HepG2 (cell line): ENCODE results near the gene ANKHD1. TPM values are rescaled to one million over a fixed set of nuclear protein-coding genes. Genes with fewer than 3 reads are reported as not detected.

Source experiments
- ARNTL ChIP-seq: sonication (generic); formaldehyde crosslinking; IDR thresholded peaks from 2 replicates; pipeline ENCODE4 v1.4.0; 2020; ENCODE audit warnings: mild to moderate bottlenecking, missing genetic modification reagents
- ASH2L ChIP-seq: fragments of 300-600, 200-600 bp; sonication (generic); IDR thresholded peaks from 2 replicates; pipeline ENCODE4 v1.7.0; 2017; ENCODE audit warnings: low read depth, mild to moderate bottlenecking, moderate library complexity, mixed read lengths, low read length; ENCODE audit not compliant: insufficient read length
- ATAD3A ChIP-seq: sonication (generic); formaldehyde crosslinking; IDR thresholded peaks from 2 replicates; pipeline ENCODE4 v1.4.0; 2020; ENCODE audit warnings: missing genetic modification reagents
- ATF1 ChIP-seq: IDR thresholded peaks from 2 replicates; pipeline ENCODE4 v1.6.1; 2016; ENCODE audit warnings: mild to moderate bottlenecking, control low read depth
- CBFB ChIP-seq: sonication (generic); formaldehyde crosslinking; IDR thresholded peaks from 2 replicates; pipeline ENCODE4 v1.4.0; 2020; ENCODE audit warnings: missing genetic modification reagents
- DMAP1 ChIP-seq: IDR thresholded peaks from 2 replicates; pipeline ENCODE4 v1.6.1; 2016
- DNMT3B ChIP-seq: conservative IDR thresholded peaks from 2 replicates; pipeline ENCODE4 v1.6.1; 2016; ENCODE audit warnings: missing biosample characterization, control low read depth
- DR1 ChIP-seq: sonication (generic); formaldehyde crosslinking; IDR thresholded peaks from 2 replicates; pipeline ENCODE4 v1.8.0; 2021; ENCODE audit warnings: mild to moderate bottlenecking, missing genetic modification reagents, inconsistent platforms
- EEA1 ChIP-seq: sonication (generic); formaldehyde crosslinking; IDR thresholded peaks from 2 replicates; pipeline ENCODE4 v1.5.1; 2020; ENCODE audit warnings: mild to moderate bottlenecking, missing genetic modification reagents, borderline replicate concordance
- ELF3 ChIP-seq: IDR thresholded peaks from 2 replicates; pipeline ENCODE4 v1.6.1; 2016; ENCODE audit warnings: missing genetic modification reagents, missing compliant biosample characterization
- MEIS2 ChIP-seq: sonication (generic); formaldehyde crosslinking; IDR thresholded peaks from 2 replicates; pipeline ENCODE4 v1.9.0; 2021; ENCODE audit warnings: mild to moderate bottlenecking, missing genetic modification reagents
- MTF1 ChIP-seq: sonication (generic); formaldehyde crosslinking; IDR thresholded peaks from 2 replicates; pipeline ENCODE4 v1.5.0; 2020; ENCODE audit warnings: missing genetic modification reagents
- NR2F1 ChIP-seq, 2 experiments: fragments of 450-650 bp in 1 of 2; formaldehyde crosslinking in 1 of 2; IDR thresholded peaks; 2 replicates each; pipeline versions ENCODE4 v1.5.0 to v1.6.1; 2016 to 2020; ENCODE audit warnings: mild to moderate bottlenecking in 1 of 2, missing compliant biosample characterization in 1 of 2, missing genetic modification reagents in 1 of 2, moderate library complexity in 1 of 2
- PITX1 ChIP-seq: sonication (generic); formaldehyde crosslinking; IDR thresholded peaks from 2 replicates; pipeline ENCODE4 v1.5.1; 2020; ENCODE audit warnings: mild to moderate bottlenecking, missing genetic modification reagents
- REL ChIP-seq: sonication (generic); formaldehyde crosslinking; conservative IDR thresholded peaks from 2 replicates; pipeline ENCODE4 v1.8.0; 2022; ENCODE audit warnings: mild to moderate bottlenecking, missing genetic modification reagents, moderate library complexity
- SIN3B ChIP-seq: fragments of 150-350 bp; IDR thresholded peaks from 2 replicates; pipeline ENCODE4 v1.6.1; 2014; ENCODE audit warnings: low read length
- THYN1 ChIP-seq: sonication (generic); formaldehyde crosslinking; IDR thresholded peaks from 2 replicates; pipeline ENCODE4 v1.8.1; 2023; ENCODE audit warnings: low read depth, mild to moderate bottlenecking, moderate library complexity, missing genetic modification reagents, borderline replicate concordance
- U2AF2 ChIP-seq: fragments of 200-400 bp; formaldehyde crosslinking; IDR thresholded peaks from 2 replicates; pipeline ENCODE4 v1.6.1; 2017; ENCODE audit warnings: low read depth, mild to moderate bottlenecking, low read length
- ZFYVE20 ChIP-seq: sonication (generic); formaldehyde crosslinking; IDR thresholded peaks from 2 replicates; pipeline ENCODE4 v1.8.0; 2023; ENCODE audit warnings: low read depth, mild to moderate bottlenecking, moderate library complexity, missing genetic modification reagents, borderline replicate concordance
- ZNF205 ChIP-seq: IDR thresholded peaks from 2 replicates; pipeline ENCODE4 v1.6.1; 2018; ENCODE audit warnings: missing biosample characterization, missing genetic modification reagents
- ZNF3 ChIP-seq: IDR thresholded peaks from 2 replicates; pipeline ENCODE4 v1.7.0; 2017; ENCODE audit warnings: inconsistent platforms
- ZNF432 ChIP-seq: sonication (generic); formaldehyde crosslinking; IDR thresholded peaks from 2 replicates; pipeline ENCODE4 v1.5.0; 2020; ENCODE audit warnings: missing genetic modification reagents, mild to moderate bottlenecking, borderline replicate concordance
- ZNF569 ChIP-seq: sonication (generic); formaldehyde crosslinking; IDR thresholded peaks from 2 replicates; pipeline ENCODE4 v1.5.0; 2020; ENCODE audit warnings: mild to moderate bottlenecking, missing genetic modification reagents, moderate library complexity, borderline replicate concordance
- ZSCAN30 ChIP-seq: sonication (generic); formaldehyde crosslinking; IDR thresholded peaks from 2 replicates; pipeline ENCODE4 v1.5.0; 2020; ENCODE audit warnings: mild to moderate bottlenecking, missing genetic modification reagents
- polyA plus RNA-seq, 8 experiments: library from polyadenylated mRNA; depleted of rRNA in 3 of 8; stranded (reverse) in 7 of 8; unstranded in 1 of 8; fragments of >200 nt; fragmentation: Illumina TruSeq in 4 of 8; extraction: Trizol in 4 of 8; gene quantifications; 2 replicates each; pipeline versions ENCODE4 v1.2.1 to v1.2.3, GENCODE V29; 2011 to 2016; ENCODE audit warnings: low read depth in 4 of 8, missing spikeins in 1 of 8, mixed read lengths in 1 of 8; ENCODE audit not compliant: insufficient read depth in 1 of 8
- total RNA-seq, 5 experiments: library from RNA; depleted of rRNA; stranded (reverse); fragments of >200 nt; fragmentation: Illumina TruSeq; extraction: Trizol; gene quantifications; 2 replicates each; pipeline ENCODE4 v1.2.3, GENCODE V29; 2016; ENCODE audit warnings: low read depth in 1 of 5
- TF ChIP-seq, protein P1 (sequence below): sonication (generic); formaldehyde crosslinking; IDR thresholded peaks from 2 replicates; pipeline ENCODE4 v1.4.0; 2020; ENCODE audit warnings: missing genetic modification reagents, borderline replicate concordance
- TF ChIP-seq, protein P2 (sequence below): sonication (generic); formaldehyde crosslinking; IDR thresholded peaks from 2 replicates; pipeline ENCODE4 v1.4.0; 2020; ENCODE audit warnings: missing genetic modification reagents
- TF ChIP-seq, protein P3 (sequence below): sonication (generic); formaldehyde crosslinking; IDR thresholded peaks from 2 replicates; pipeline ENCODE4 v1.4.0; 2020; ENCODE audit warnings: missing genetic modification reagents, low read depth, mild to moderate bottlenecking, borderline replicate concordance
- TF ChIP-seq, protein P4 (sequence below): sonication (generic); formaldehyde crosslinking; IDR thresholded peaks from 2 replicates; pipeline ENCODE4 v1.8.0; 2022; ENCODE audit warnings: mild to moderate bottlenecking, missing genetic modification reagents, moderate library complexity

Gene ANKHD1
- total and polyA plus RNA-seq, 2 of the 13 experiments (the other 11 are each of a cell fraction or from before 2014, with no cell fraction given), result 69.9 to 82.0 TPM

DNA sequence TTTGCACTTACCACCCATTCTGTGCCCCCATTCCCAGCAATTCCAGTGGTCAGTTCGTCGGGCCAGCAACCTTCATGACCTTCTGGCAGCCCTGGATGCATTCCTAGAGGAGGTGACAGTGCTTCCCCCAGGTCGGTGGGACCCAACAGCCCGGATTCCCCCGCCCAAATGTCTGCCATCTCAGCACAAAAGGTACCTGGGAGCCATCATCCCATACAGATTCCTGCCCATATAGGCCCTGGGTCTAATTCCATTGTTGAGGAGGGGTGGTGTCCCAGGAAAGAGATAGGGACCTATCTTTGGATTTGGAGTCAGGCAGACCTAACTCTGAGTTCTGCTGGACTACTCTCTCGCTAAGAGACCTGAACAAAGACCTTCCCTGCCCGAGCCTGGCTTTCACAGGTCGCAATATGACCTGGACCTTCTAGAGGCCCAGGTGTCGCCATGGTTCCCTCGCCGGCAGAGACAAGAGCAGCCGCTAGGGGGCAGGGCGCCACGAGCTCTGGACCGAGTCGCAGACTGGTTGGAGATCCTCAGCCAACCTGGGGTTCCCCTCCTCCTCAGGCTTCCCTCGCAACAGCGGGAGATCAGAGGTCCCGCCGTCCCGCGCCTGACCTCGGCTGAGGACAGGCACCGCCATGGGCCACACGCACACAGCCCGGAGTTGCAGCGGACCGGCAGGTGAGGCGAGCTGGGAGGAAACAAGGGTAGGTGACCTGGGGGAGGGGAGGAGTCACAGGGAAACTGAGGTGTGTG lies 38.6 kb upstream of the ANKHD1 start (continued):
- TF ChIP-seq, protein P1, sequence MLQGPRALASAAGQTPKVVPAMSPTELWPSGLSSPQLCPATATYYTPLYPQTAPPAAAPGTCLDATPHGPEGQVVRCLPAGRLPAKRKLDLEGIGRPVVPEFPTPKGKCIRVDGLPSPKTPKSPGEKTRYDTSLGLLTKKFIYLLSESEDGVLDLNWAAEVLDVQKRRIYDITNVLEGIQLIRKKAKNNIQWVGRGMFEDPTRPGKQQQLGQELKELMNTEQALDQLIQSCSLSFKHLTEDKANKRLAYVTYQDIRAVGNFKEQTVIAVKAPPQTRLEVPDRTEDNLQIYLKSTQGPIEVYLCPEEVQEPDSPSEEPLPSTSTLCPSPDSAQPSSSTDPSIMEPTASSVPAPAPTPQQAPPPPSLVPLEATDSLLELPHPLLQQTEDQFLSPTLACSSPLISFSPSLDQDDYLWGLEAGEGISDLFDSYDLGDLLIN, result no peak
- no peak for TF ChIP-seq ZNF432 (CRISPR knock-in tag)
- no peak for TF ChIP-seq DNMT3B (CRISPR knock-in tag)
- no peak for TF ChIP-seq ZNF569
- TF ChIP-seq DR1 (CRISPR knock-in tag), result no peak
- TF ChIP-seq ELF3, result no peak
- no peak for TF ChIP-seq CBFB
- TF ChIP-seq DMAP1 (CRISPR knock-in tag), result no peak
- no peak for TF ChIP-seq ASH2L
- TF ChIP-seq MTF1 (CRISPR knock-in tag), result no peak
- no peak for TF ChIP-seq ARNTL (CRISPR knock-in tag)
- TF ChIP-seq ATAD3A, result no peak
- no peak for TF ChIP-seq U2AF2
- TF ChIP-seq, protein P2, sequence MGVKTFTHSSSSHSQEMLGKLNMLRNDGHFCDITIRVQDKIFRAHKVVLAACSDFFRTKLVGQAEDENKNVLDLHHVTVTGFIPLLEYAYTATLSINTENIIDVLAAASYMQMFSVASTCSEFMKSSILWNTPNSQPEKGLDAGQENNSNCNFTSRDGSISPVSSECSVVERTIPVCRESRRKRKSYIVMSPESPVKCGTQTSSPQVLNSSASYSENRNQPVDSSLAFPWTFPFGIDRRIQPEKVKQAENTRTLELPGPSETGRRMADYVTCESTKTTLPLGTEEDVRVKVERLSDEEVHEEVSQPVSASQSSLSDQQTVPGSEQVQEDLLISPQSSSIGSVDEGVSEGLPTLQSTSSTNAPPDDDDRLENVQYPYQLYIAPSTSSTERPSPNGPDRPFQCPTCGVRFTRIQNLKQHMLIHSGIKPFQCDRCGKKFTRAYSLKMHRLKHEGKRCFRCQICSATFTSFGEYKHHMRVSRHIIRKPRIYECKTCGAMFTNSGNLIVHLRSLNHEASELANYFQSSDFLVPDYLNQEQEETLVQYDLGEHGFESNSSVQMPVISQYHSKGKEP, result no peak
- TF ChIP-seq ZFYVE20 (CRISPR knock-in tag), result no peak
- no peak for TF ChIP-seq MEIS2 (CRISPR knock-in tag)
- TF ChIP-seq, protein P3, sequence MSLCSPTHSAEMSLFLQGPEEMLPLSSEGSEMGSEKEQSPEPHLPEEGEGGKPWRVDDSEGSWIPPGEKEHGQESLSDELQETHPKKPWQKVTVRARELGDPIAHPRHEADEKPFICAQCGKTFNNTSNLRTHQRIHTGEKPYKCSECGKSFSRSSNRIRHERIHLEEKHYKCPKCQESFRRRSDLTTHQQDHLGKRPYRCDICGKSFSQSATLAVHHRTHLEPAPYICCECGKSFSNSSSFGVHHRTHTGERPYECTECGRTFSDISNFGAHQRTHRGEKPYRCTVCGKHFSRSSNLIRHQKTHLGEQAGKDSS (CRISPR knock-in tag), result peak; percentile 27; the same call in 1 of the 2 replicates
- TF ChIP-seq PITX1 (CRISPR knock-in tag), result no peak; the same call in 1 of the 2 replicates
- no peak for TF ChIP-seq ATF1
- TF ChIP-seq EEA1 (CRISPR knock-in tag), result peak; percentile 77; the same call in 1 of the 2 replicates
- peak in 1 of 2 experiments; percentile 47; a peak in 2 of 4 replicates for TF ChIP-seq NR2F1 (CRISPR knock-in tag; IDR thresholded peaks at IDR 0.05)
- no peak for TF ChIP-seq REL (CRISPR knock-in tag)
- 0 out of 2 replicates have a peak, but pooled peaks have one; percentile 65 for TF ChIP-seq ZNF205 (CRISPR knock-in tag)
- TF ChIP-seq SIN3B, result no peak
- TF ChIP-seq, protein P4, sequence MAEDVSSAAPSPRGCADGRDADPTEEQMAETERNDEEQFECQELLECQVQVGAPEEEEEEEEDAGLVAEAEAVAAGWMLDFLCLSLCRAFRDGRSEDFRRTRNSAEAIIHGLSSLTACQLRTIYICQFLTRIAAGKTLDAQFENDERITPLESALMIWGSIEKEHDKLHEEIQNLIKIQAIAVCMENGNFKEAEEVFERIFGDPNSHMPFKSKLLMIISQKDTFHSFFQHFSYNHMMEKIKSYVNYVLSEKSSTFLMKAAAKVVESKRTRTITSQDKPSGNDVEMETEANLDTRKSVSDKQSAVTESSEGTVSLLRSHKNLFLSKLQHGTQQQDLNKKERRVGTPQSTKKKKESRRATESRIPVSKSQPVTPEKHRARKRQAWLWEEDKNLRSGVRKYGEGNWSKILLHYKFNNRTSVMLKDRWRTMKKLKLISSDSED (CRISPR knock-in tag), result no peak
- no peak for TF ChIP-seq ZNF3
- TF ChIP-seq THYN1 (CRISPR knock-in tag), result no peak
- TF ChIP-seq ZSCAN30 (CRISPR knock-in tag), result no peak
